CD14-positive monocyte (primary cell): ENCODE measurements around the gene GPR26. TPM values are rescaled to one million over a fixed set of nuclear protein-coding genes. Genes with fewer than 3 reads are reported as not detected.

Source experiments
- DNase-seq, 3 donors: peaks; one replicate each; pipeline ENCODE4 v3.0.0-alpha.2; 2011 to 2022
- H2AFZ ChIP-seq: 2 replicates; pipeline ENCODE4 v1.6.0; 2012; ENCODE audit warnings: mild to moderate bottlenecking, low read depth, low read length, inconsistent platforms; ENCODE audit not compliant: insufficient read depth, poor library complexity, severe bottlenecking
- H3K27ac ChIP-seq, 2 donors: 1 replicate in 1 of 2; 2 replicates in 1 of 2; pipeline ENCODE4 v1.5.1; 2012 to 2013; ENCODE audit warnings: low read length in 2 of 2, control low read depth in 1 of 2, inconsistent platforms in 1 of 2, low read depth in 1 of 2, mild to moderate bottlenecking in 1 of 2
- H3K27me3 ChIP-seq, 2 donors: one replicate each; pipeline versions ENCODE4 v1.6.0 to v1.6.1; 2011 to 2013; ENCODE audit warnings: low read length in 2 of 2; ENCODE audit not compliant: control insufficient read depth in 2 of 2, insufficient read depth in 2 of 2
- H3K36me3 ChIP-seq, 2 donors: replicated peaks in 1 of 2; 1 replicate in 1 of 2; 2 replicates in 1 of 2; pipeline versions ENCODE4 v1.5.1 to v1.6.1; 2012 to 2013; ENCODE audit warnings: low read length in 2 of 2, control low read depth in 1 of 2, inconsistent platforms in 1 of 2, mild to moderate bottlenecking in 1 of 2; ENCODE audit not compliant: insufficient read depth in 2 of 2, control insufficient read depth in 1 of 2
- H3K4me1 ChIP-seq, 2 donors: 1 replicate in 1 of 2; 2 replicates in 1 of 2; pipeline versions ENCODE4 v1.5.1 to v1.6.1; 2012 to 2013; ENCODE audit warnings: low read length in 2 of 2, control low read depth in 1 of 2, inconsistent platforms in 1 of 2, mild to moderate bottlenecking in 1 of 2, moderate library complexity in 1 of 2; ENCODE audit not compliant: insufficient read depth in 2 of 2, control insufficient read depth in 1 of 2
- H3K4me2 ChIP-seq: replicated peaks from 2 replicates; pipeline ENCODE3; 2012; ENCODE audit warnings: low read length, moderate library complexity, mild to moderate bottlenecking; ENCODE audit not compliant: poor library complexity, severe bottlenecking; ENCODE audit errors: extremely low read depth
- H3K4me3 ChIP-seq, 3 experiments: fragments of 200-600 bp in 1 of 3; sonication (generic) in 1 of 3; replicated peaks in 1 of 3; 1 replicate in 2 of 3; 2 replicates in 1 of 3; pipeline ENCODE4 v1.5.1; 2011 to 2013; ENCODE audit warnings: low read length in 3 of 3, mild to moderate bottlenecking in 3 of 3, control low read depth in 2 of 3, low read depth in 2 of 3, inconsistent platforms in 1 of 3, moderate library complexity in 1 of 3
- H3K79me2 ChIP-seq: 2 replicates; pipeline ENCODE4 v1.6.0; 2012; ENCODE audit warnings: mild to moderate bottlenecking, control low read depth, inconsistent platforms, low read length, moderate library complexity; ENCODE audit not compliant: insufficient read depth
- H3K9ac ChIP-seq: 2 replicates; pipeline ENCODE4 v1.6.0; 2017; ENCODE audit warnings: low read length, mild to moderate bottlenecking; ENCODE audit not compliant: insufficient read depth, poor library complexity, severe bottlenecking
- H3K9me3 ChIP-seq, 2 donors: replicated peaks in 1 of 2; 1 replicate in 1 of 2; 2 replicates in 1 of 2; pipeline versions ENCODE4 v1.5.1 to v1.6.1; 2012 to 2013; ENCODE audit warnings: low read length in 2 of 2, control low read depth in 1 of 2; ENCODE audit not compliant: control insufficient read depth in 1 of 2, insufficient read depth in 1 of 2
- H4K20me1 ChIP-seq: 2 replicates; pipeline ENCODE4 v1.6.0; 2012; ENCODE audit warnings: mild to moderate bottlenecking, low read length, control low read depth, moderate library complexity; ENCODE audit not compliant: insufficient read depth
- H3K27ac Mint-ChIP-seq, 7 donors: one replicate each; pipeline ENCODE4 v1.8.0; 2020; ENCODE audit warnings: mild to moderate bottlenecking in 7 of 7, mixed read lengths in 7 of 7, moderate library complexity in 6 of 7, inconsistent platforms in 2 of 7
- H3K27me3 Mint-ChIP-seq, 3 donors: one replicate each; pipeline ENCODE4 v1.8.0; 2021 to 2022; ENCODE audit warnings: low read depth in 3 of 3, mild to moderate bottlenecking in 3 of 3, mixed read lengths in 3 of 3, moderate library complexity in 3 of 3, inconsistent platforms in 1 of 3
- H3K36me3 Mint-ChIP-seq, 2 donors: one replicate each; pipeline ENCODE4 v1.8.0; 2020; ENCODE audit warnings: mixed read lengths in 2 of 2, inconsistent platforms in 1 of 2, mild to moderate bottlenecking in 1 of 2
- H3K4me1 Mint-ChIP-seq: one replicate; pipeline ENCODE4 v1.8.0; 2020; ENCODE audit warnings: mild to moderate bottlenecking, mixed read lengths
- H3K4me3 Mint-ChIP-seq, 2 donors: one replicate each; pipeline ENCODE4 v1.8.0; 2020; ENCODE audit warnings: mild to moderate bottlenecking in 2 of 2, mixed read lengths in 2 of 2, moderate library complexity in 1 of 2
- H3K9me3 Mint-ChIP-seq, 7 donors: one replicate each; pipeline ENCODE4 v1.8.0; 2020 to 2022; ENCODE audit warnings: mixed read lengths in 7 of 7, mild to moderate bottlenecking in 6 of 7, moderate library complexity in 6 of 7, inconsistent platforms in 2 of 7
- CTCF ChIP-seq: fragments of 200-600 bp; IDR thresholded peaks from one replicate; pipeline ENCODE4 v1.8.0; 2022; ENCODE audit warnings: antibody characterized with exemption, mild to moderate bottlenecking
- WGBS: methylation state at CpG from one replicate; pipeline ENCODE4 v1.1.5; 2013; ENCODE audit warnings: missing lambda C conversion rate; ENCODE audit not compliant: insufficient coverage; 5-methylcytosine and 5-hydroxymethylcytosine counted together
- intact Hi-C, 2 donors: fragments of 100-400 bp; cut with micrococcal nuclease; formaldehyde crosslinking; loops; one replicate each; pipeline versions ENCODE4 v1.15.0 to v1.15.1; 2023
- polyA plus RNA-seq, 3 donors: library from polyadenylated mRNA; depleted of rRNA in 1 of 3; unstranded in 2 of 3; stranded (reverse) in 1 of 3; fragments of 300-500 nt in 2 of 3; fragments of >200 nt in 1 of 3; fragmentation: Illumina TruSeq in 2 of 3; gene quantifications; 1 replicate in 2 of 3; 2 replicates in 1 of 3; pipeline ENCODE4 v1.2.3, GENCODE V29; 2012 to 2021

The GPR26 gene
- polyA plus RNA-seq, 3 donors: not detected

- no peak overlapping the region for H3K4me2 ChIP-seq
- no peak overlapping the region for H3K9ac ChIP-seq
- H3K9me3 ChIP-seq: no peaks in the 10 kb centered on the region
- no peak for DNase-seq
- H3K79me2 ChIP-seq: no peaks in the 10 kb centered on the region
- intact Hi-C loops: no loop called here
- no peaks in the 10 kb centered on the region for H3K4me1 Mint-ChIP-seq
- no peak overlapping the region for H3K4me3 ChIP-seq
- H3K4me1 ChIP-seq: no peaks in the 10 kb centered on the region
- no peaks in the 10 kb centered on the region for H3K36me3 Mint-ChIP-seq
- H3K36me3 ChIP-seq: no peaks in the 10 kb centered on the region
- no peak overlapping the region for H2AFZ ChIP-seq
- no peak overlapping the region for H3K27ac ChIP-seq
- no peaks in the 10 kb centered on the region for H3K27me3 ChIP-seq
- no peak overlapping the region for H3K4me3 Mint-ChIP-seq
- H4K20me1 ChIP-seq: no peaks in the 10 kb centered on the region
- peaks cover 2 to 13% (median 5%) of the 10 kb centered on the region in 3 donors for H3K27me3 Mint-ChIP-seq
- H3K9me3 Mint-ChIP-seq: peaks cover 0 to 2% (median 0%) of the 10 kb centered on the region in 7 donors
- H3K27ac Mint-ChIP-seq: no peak overlapping the region
- WGBS: 80% methylated on average over 2 of the region's 3 CpGs
- TF ChIP-seq CTCF: no peak
Measured at GRCh38 chr10:123622381-123622780, 43.8 kb upstream of the GPR26 start.

- no peaks in the 10 kb centered on the region for H3K36me3 Mint-ChIP-seq
- H4K20me1 ChIP-seq: no peaks in the 10 kb centered on the region
- intact Hi-C loops: no loop called here
- no peaks in the 10 kb centered on the region for H3K36me3 ChIP-seq
- H3K4me1 ChIP-seq: no peaks in the 10 kb centered on the region
- no peak for DNase-seq
- H3K4me3 Mint-ChIP-seq: no peak overlapping the region
- peaks cover 0 to 2% (median under 1%) of the 10 kb centered on the region in 7 donors for H3K9me3 Mint-ChIP-seq
- TF ChIP-seq CTCF: no peak
- H3K27ac ChIP-seq: no peak overlapping the region
- H3K27me3 ChIP-seq: no peaks in the 10 kb centered on the region
- H3K4me1 Mint-ChIP-seq: no peaks in the 10 kb centered on the region
- H2AFZ ChIP-seq: no peak overlapping the region
- 83% methylated on average over 1 of the region's 2 CpGs for WGBS
- no peak overlapping the region for H3K9ac ChIP-seq
- H3K27me3 Mint-ChIP-seq: peaks cover 2 to 9% (median 5%) of the 10 kb centered on the region in 3 donors
- H3K9me3 ChIP-seq: no peaks in the 10 kb centered on the region
- H3K27ac Mint-ChIP-seq: no peak overlapping the region
- no peak overlapping the region for H3K4me3 ChIP-seq
- H3K79me2 ChIP-seq: no peaks in the 10 kb centered on the region
- H3K4me2 ChIP-seq: no peak overlapping the region
Measured at GRCh38 chr10:123624086-123624485, 42.1 kb upstream of the GPR26 start.
